ENCODE data around the gene ATRN.
"Not testable (repeated sequence)": the region's sequence is repeated elsewhere in the genome, so short reads cannot be mapped to it uniquely, and the experiment has no call there.

ATRN gene

DNA sequence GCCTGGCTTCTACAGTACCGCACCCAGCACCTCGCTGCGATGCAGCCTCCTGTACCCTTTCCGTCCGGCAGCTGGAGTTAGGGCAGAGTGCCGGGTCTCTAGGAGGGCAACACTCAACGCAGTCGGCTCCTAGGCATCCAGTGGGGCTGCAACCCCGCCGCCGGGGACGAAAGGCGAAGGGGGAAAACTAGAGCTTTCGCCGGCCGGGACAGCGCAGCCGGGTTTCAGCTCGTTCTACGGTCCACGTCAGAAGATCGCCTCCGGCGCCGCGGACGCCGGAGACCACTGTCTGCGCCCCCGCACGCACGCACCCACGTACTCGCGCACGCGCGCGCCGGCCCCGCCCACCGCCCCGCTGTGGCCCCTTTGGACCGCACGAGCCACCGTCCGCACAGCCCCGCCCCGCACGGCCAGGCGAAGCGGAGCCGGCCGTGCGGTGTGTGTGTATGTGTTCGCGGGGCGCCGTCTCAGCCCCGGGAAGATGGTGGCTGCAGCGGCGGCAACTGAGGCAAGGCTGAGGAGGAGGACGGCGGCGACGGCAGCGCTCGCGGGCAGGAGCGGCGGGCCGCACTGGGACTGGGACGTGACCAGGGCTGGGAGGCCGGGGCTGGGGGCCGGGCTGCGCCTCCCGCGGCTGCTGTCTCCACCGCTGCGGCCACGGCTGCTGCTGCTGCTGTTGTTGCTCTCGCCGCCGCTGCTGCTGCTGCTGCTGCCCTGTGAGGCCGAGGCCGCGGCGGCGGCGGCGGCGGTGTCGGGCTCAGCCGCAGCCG is at the start of gene ATRN:
Gene ATRN (plus strand): TSS at position 392 of the 770 bp plus-strand sequence. CDS start 90 bp downstream, at position 482.
- peak; percentile 83 for DNase-seq

DNA sequence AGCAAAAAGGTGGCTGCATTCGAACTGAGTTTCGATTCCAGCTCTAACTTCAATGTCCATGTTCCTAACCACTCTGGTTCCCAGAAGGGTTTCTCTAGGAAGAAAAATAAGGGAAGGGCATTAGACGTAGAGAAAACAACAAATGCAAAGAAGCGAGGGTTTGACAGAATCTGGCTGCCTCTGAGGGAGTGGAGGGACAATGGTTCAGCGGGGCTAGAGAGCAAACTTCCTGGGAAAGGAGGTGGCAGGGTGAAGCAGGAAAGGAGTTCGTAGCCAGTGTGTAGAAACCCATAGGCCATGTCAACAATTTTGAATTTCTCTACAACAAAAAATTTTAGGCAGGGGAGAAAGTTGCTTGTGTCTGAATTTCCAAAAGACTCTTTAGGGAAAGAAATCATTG is 48.8 kb upstream of the ATRN start:
- no peak for DNase-seq

DNA sequence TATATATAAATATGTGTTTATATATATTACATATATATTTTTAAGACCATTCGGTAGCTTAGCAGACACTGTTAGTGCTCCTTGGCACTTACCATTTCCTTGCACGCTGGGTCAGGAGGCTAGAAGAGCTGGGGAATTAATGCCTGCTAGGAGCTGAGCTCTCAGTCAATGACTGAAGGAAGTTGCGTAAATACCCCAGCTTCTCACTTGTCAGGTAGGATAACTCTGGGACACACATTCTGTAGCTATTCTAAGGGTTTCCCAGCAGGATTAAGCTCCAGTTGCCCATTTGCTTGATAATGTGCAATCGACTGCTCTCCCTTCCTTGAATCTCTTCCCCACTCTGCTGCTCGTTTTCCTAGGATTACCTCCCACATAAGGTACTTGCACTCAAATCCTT is 47.7 kb upstream of the ATRN start:
- DNase-seq, result no peak

DNA sequence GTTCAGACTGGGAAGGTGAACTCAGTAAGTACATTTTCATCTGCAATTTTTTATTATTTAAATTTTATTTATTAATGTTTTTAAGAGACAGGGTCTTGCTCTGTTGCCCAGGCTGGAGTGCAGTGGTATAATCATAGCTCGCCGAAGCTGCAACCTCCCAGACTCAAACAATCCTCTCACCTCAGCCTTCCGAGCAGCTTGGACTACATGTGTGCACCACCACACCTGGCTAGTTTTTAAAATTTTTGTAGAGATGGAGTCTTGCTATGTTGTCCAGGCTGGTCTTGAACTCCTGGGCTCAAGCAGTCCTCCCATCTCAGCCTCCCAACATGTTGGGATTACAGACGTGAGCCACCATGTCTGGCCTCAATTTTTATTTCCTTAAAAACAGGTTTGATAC is 44.1 kb upstream of the ATRN start:
- DNase-seq, result not testable (repeated sequence)

DNA sequence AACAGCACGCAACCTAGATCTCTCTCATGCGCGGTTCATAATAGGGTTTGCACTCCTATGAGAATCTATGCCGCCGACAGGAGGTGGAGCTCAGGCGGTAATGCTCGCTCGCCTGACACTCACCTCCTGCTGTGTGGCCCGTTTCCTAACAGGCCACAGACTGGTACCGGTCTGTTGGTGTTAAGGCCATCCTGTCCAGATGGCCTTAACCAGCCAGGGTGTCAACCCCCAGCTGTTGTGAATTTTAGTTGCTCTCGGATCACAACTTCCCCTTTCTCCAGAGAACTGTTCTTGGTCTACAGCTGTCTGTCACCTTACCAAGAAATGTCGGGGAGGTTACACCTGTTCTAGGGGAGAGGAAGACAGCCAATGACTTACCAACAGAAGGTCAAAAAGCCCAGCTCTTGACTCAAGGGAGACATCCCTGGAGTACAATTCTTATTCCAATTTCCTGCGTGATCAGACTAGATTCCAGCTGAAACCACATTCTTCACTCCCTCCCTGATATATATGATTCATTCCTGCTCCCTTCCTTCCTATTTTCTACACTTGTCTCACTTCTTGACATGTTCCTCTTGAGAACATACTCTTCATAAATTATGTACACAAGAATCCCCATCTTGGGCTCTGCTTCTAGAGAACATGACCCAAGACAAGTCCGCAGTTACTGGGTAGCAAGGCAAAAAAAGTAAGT is 40.3 kb upstream of the ATRN start:
- no peak for DNase-seq

DNA sequence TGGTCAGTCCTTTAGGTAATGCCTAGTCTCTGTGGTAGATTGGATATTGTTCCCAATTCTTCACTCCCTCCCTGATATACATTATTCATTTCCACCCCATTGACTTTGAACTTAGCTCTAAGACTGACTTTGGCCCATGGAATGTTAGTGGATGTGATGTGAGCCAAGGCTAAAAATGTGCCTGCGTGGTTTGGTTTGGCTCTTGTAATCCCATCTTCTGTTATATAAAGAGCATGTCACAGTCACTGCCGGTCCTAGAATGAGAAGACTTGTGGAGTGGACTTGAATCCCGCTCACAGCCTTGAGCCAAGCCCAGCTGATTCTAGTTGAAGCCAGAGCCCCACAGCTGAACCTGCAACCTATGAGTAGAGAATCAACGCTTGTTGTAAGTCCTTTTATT is 39.7 kb upstream of the ATRN start:
- no peak for DNase-seq

DNA sequence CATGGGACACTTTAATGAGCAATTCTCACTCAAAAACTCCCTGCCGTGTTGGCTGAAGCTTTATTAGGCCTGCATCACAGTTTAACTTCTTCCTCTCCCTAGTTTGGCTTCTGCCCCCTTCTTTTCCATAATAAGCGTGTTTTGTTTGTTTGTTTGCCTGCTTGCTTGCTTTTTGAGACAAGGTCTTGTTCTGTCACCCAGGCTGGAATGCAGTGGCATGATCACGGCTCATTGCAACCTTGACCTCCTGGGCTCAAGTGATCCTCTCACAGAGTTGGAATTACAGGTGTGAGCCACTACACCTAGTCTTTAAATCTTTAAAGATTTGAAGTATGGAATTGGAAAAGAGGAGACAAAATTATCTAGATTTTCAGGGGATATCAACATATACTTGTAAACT is 38.0 kb upstream of the ATRN start:
- DNase-seq, result no peak

DNA sequence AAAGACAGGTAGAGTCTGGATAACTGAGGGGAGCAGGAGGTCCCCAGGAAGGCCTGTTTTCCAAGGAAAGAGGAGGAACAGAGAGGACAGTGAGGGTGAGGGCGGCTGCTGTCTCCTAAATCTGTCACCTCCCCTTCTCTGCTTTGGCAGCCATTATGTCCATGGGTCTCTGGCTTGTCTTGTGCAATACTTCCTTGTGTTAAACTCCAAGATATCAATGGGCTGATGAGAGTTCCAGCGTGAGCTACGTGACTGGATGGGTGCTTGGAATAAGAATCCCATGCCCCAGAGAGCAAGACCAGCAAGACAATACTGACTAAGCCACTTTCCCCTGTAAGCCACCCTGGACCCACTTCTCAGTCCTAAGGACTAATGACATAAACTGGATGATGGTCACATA is 37.1 kb upstream of the ATRN start:
- DNase-seq, result no peak

DNA sequence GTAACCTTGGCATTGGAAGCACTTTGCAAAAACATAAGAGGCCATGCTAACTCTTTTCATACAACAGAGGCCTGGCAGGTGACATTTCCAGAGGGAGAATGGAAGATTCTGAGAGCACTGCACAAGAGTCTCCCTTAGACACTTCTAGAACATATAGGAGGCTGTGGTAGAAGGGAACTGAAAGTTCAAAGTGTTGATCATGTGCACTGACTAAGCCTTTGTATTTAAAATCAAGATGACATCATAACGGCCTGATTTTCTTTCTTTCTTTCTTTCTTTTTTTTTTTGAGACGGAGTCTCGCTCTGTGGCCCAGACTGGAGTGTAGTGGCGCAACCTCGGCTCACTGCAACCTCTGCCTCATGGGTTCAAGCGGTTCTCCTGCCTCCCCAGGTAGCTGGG is 36.6 kb upstream of the ATRN start:
- DNase-seq, result no peak

DNA sequence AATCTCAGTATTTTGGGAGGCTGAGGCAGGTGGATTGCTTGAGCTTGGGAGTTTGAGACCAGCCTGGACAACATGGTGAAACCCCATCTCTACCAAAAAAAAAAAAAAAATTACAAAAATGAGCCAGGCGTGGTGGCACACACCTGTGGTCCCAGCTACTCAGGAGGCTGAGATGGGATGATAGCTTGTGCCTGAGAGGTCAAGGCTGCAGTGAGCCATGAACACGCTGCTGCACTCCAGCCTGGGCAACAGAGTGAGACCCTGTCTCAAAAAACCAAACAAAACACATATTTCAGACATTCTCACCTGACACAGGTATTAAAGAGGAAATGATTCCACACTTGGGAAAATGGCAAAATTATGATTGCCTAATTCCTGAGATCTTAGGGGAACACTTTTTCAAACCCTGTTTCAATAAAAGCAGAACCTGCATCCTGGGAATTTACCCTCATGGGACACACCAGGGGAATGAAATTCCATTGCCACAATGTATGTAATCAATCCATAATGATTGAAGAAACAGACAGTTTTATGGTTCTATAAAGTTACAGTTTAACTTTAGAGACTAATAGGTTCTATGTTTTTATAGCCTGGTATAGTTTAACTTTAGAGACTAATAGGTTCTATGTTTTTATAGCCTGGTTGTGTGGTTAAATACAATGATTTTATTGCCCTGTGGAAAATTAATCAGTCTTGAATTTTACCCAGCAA is 33.8 kb upstream of the ATRN start:
- DNase-seq, result no peak

DNA sequence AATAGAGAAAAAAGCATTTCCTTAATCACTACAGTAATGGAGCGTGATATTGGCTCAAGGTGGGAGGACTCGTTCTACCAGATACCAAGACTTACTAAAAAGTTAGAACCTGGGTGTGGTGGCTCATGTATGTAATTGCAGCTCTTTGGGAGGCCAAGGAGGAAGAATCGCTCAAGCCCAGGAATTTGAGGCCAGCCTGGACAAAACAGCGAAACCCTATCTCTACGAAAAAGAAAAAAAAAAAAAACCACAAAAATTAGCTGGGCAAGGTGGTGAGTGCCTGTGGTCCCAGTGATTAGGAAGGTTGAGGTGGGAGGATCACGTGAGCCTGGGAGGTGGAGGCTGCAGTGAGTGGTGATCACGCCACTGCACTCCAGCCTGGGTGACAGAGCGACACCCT is 24.0 kb upstream of the ATRN start:
- no peak for DNase-seq

DNA sequence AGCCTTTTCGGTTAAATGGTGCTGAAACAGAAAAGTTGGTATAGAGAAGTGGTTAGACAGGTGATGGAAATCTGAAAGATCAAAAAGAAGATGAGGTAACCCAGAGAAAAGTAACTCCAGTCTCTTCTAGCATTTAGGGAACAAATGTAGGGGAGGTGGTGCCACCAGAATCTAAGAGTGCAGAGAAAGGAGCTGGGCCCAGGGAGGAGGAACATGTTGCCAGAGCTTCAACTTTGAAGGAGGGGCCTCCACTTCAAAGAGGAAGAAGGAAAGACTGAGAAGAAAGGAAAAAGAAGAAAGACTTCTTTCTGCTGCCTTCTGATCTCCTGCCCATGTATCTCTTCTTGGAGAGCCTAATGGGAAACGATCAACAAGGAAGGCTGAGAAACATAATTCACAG is 23.5 kb upstream of the ATRN start:
- DNase-seq, result no peak

DNA sequence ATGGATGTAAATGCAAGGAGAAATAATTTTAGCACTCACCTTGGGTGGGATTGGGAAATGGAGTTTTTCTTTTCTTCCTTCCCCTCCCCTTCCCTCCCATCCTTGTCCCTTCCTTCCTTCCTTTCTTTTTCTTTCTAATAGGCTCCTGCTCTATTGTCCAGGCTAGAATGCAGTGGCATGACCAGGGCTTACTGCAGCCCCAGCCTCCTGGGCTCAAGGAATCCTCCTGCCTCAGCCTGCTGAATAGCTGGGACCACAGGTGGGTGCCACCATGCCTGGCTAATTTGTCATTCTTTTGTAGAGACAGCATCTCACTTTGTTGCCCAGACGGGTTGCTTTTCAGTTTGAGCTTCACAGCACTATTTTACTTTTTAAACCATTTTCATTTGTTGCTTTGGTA is 21.5 kb upstream of the ATRN start:
- no peak for DNase-seq

DNA sequence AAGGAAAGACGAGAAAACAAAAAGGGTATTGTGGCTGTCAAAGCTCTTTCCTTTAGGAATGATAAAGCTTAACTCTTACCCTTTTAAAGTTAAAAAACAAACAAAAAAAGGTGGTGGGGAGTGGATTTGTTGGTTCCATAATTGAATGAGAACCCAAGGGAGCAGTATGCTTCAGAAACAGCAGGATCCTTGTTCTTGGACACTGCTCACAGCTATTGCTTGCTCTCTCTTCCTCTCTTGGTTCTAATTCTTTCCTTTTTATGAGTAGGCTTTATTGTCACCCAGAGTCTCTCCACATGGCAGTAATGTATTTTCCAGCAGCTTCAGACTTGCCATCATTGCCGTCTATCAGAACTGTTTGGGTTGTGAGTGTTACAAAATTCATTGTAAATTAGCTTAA is 18.7 kb upstream of the ATRN start:
- no peak for DNase-seq

DNA sequence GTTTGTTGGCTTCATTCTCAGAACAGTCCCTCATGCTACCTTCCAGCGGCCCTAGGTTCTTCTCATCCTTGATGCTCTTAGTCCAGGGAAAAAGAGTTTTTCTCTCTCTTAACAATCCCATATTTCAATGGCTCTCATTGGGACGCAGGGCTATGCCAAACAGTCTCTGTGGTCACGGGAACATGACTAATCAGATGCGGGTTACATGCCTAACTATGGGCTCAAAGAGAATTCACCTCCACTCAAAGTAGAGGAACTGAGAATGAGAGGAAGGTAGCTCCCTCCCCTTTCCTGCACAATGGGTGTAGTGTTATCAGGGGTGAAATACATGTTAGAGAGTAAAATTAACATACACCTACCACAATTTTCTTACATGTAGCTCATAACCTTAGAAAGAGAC is 18.1 kb upstream of the ATRN start:
- DNase-seq, result no peak

DNA sequence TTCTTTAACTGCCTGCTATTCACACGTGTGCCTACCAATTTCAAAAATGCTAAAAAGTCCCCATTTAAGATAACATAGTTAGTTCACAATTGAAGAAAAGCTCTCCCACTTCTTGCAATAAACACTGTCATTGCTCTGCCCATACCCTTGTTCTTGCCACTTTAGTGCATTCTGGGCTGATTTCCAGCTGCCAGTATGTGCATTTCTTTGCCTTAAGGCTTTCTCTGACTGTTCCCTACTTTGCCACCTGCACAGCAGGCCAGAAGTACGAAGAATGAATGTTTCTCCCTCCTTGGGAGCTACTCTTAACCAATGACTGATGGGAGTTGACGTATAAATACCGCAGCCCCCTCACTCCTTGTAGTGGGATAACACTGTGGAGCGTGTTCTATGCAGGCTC is 16.0 kb upstream of the ATRN start:
- no peak for DNase-seq

DNA sequence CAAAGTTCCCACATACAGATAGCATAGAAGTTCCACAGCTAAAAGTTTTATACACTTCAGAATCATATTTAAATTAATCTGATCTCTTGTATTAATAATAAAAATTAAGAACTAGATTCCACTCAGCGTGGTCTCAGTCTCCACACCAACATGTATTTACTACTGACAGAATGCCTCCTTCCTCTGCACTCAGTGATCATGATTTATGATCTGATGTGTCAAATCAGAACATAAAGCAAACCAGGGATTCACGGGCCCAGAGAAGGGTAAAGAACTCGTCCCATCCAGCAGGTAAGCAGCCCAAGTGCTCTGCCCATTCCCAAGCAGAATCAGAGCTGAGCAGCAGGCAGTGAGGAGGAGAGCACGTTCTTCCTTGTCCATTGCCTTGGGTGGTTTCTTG is 14.2 kb upstream of the ATRN start:
- no peak for DNase-seq

DNA sequence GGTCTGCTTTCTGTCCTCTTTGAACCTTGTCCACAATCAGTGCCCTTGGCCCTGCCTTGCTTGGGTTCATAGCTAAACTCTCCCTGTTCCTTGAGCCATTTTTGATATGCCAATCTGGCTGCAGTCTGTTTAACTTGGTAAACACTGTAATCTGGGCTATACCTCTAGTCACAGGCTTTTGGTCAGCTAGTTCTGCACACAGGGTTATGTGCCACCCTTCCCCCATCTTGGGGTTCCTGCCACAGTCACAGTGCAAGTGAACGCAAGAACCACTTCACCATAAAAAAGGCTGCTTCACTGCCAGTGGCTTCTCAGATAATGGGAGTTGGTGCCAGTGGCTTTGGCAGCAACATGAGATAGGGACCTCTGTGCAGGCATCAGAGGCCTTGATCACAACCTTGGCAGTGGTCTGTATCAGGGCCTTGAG is 10.9 kb upstream of the ATRN start:
- DNase-seq, result no peak

DNA sequence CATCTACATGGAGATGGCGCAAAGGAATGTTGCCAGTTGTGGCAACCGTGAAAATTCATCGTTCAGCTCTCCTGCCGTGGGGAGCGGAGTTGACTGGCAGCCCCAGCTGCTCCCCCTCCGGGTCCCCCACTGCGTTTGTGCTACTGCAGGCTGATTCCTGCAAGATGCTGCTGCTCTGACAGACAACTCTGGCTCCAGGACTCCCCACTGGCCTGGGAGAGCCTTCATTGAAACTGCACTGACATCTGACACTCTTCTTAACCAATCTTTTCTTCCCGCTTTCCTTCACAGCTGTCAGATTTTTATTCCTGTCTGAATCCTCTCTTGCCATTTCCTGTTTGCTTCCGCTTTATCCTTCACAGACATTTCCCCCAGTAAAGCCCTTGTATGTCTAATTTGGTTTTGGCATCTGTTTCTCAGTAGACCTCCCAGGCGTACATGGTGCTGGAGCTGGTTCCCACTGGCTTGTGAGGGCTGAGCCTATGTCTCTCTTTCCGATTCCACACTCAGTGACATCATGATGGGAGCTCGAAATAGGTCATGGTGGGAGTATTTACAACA is 9.5 kb upstream of the ATRN start:
- DNase-seq, result no peak

DNA sequence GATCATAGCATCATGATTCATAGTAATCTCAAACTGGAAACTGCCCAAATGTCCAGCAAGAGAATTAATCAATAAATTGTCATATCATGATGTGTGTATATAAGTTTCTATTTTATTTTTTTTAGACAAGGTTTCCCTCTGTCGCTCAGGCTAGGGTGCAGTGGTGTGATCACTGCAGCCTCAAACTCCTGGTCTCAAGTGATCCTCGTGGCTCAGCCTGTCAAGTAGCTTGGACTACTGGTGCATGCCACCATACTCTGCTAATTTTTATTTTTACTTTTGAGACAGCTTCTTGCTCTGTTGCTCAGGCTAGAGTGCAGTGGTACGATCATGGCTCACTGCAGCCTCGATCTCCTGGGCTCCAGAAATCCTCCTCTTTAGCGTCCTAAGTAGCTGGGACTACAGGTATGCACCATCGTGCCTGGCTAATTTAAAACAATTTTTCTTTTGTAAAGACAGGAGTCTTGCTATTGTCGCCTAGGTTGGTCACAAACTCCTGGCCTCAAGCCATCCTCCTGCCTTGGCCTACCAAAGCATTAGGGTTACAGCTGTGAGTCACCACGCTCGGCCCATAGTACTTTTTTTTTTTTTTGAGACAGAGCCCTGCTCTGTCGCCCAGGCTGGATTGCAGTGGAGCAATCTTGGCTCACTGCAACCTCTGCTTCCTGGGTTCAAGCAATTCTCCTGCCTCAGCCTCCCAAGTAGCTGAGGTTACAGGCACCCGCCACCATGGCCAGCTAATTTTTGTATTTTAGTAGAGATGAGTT is 8.7 kb upstream of the ATRN start:
- DNase-seq, result no peak

DNA sequence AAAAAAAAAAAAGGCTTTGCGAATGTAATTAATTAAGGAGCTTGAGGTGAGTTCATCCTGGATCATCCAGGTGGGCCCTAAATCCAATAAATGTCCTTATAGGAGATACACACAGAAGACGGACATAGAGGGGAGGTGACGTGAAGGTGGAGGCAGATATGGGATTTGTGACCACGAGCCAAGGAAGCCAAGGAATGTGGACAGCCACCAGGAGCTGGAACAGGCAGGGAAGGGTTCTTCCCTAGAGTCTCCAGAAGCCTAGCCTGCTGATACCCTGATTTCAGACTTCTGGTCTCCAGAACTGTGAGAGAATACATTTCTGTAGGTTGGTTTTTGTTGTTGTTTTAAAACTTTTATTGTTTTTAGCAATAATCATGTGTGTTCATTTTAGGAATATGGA is 6.7 kb upstream of the ATRN start:
- no peak for DNase-seq

DNA sequence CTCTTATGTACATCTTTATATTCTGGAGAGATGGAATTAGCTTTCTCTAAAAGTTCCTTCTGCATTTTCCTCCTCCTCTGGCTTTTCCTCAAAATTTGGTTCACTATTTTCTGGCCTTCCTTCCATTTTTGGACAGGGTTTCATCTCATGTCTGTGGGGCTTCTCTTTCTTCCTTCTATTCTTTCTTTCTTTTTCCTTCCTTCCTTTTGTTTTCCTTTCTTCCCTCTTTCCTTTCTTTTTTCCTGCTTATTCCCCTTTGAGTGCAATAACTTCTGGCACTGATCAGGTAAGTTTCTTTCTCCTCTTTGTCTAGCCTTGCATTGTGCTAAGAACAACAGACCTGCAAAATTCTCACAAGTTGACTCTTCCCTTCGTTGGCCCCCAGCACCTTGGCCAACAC is 5.5 kb upstream of the ATRN start:
- no peak for DNase-seq

DNA sequence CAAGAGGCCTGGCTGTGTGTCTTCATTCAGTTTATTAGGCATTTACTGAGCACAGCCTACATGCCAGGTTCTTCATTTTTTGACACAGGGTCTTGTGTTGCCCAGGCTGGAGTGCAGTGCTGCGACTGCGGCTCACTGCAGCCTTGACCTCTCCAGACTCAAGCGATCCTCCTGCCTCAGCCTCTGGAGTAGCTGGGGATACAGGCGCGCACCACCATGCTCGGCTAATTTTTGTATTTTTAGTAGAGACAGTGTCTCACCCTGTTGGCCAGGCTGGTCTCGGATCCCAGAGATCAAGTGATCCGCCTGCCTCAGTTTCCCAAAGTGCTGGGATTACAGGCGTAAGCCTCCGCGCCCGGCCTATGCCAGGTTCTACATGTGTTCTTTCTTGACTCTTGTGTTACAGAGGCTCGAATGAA is 601 bp upstream of the ATRN start:
- DNase-seq, result no peak

All from NCI-H1092 treated with DMSO at 0.1 percent for 48 hours (cell line).